22Rv1 (cell line): ENCODE results near the gene MFAP4.

Experiments used
- ZFX ChIP-seq: fragments of 450-650 bp; IDR thresholded peaks from 2 replicates; pipeline ENCODE4 v1.6.1; 2017; ENCODE audit warnings: antibody characterized with exemption, borderline replicate concordance
- TF ChIP-seq, protein P1 (sequence below): fragments of 450-650 bp; IDR thresholded peaks from 2 replicates; pipeline ENCODE4 v1.5.1; 2017; ENCODE audit warnings: mild to moderate bottlenecking

DNA sequence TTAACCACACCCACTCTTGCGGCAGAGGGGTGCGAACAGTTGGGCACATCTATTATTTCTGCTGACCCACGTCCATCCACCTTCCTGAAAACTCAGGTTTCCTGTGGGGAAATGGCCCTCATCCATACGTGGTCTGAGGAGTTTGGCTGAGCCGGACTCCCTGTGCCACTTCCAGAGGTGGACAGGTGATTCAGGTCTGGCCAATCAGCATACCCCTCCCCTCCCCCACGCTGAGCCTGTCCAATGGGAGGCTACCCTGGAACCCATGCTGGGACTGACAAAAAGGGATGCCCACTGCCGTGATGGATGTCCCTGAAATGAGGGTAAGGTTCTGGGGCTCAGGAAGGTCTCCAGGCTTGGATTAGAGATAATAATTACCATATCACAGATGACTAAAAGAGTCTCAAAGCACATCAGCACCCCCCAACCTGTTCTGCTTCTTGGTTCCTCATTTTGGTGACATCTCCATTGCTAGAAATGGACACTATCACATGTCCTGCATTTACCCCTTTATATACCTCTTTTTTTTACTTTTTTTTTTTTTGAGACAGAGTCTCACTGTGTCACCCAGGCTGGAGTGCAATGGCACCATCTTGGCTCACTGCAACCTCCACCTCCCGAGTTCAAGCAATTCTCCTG lies 14.0 kb downstream of the MFAP4 start:
- TF ChIP-seq, protein P1, sequence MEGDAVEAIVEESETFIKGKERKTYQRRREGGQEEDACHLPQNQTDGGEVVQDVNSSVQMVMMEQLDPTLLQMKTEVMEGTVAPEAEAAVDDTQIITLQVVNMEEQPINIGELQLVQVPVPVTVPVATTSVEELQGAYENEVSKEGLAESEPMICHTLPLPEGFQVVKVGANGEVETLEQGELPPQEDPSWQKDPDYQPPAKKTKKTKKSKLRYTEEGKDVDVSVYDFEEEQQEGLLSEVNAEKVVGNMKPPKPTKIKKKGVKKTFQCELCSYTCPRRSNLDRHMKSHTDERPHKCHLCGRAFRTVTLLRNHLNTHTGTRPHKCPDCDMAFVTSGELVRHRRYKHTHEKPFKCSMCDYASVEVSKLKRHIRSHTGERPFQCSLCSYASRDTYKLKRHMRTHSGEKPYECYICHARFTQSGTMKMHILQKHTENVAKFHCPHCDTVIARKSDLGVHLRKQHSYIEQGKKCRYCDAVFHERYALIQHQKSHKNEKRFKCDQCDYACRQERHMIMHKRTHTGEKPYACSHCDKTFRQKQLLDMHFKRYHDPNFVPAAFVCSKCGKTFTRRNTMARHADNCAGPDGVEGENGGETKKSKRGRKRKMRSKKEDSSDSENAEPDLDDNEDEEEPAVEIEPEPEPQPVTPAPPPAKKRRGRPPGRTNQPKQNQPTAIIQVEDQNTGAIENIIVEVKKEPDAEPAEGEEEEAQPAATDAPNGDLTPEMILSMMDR = no peak
- TF ChIP-seq ZFX = no peak
